Measurements from ENCODE around the gene CRIP2. TPM values are rescaled to one million over a fixed set of nuclear protein-coding genes. Genes with fewer than 3 reads are reported as not detected.

CRIP2 gene
- polyA plus RNA-seq, 1 donor (not counting 4 experiments of a cell fraction or from before 2014, with no cell fraction given) = 4.8 TPM

DNA sequence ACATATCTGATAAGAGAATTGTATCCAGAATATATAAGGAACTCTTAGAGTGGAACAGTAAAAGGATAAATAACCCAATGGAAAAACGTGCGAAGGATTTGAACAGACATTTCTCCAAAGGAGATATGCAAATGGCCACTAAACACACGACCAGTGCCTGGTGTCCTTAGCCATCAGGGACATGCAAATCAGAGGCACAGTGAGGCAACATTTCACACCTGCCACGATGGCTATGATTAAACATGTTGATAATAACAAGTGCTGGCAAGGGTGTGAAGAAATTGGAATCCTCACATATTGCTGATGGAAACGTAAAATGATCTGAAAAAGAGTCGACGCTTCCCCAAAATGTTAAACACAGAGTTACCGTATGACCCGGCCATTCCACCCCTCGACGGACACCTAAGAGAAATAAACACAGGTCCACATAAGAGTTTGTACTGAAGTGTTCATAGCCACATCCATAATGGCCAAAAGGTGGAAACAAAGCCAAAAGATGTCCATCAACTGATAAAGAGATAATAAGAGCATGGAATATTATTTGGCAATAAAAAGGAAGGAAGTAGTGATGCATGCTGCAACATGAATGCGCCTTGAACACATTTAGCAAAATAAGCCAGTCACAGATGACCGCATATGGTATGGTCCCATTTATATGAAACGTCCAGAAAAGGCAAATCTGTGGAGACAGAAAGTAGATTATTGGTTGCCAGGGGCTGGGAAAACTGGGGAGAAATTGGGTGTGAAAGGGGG, 45.5 kb downstream of the CRIP2 start:
- H3K9ac ChIP-seq (ENCODE audit: control insufficient read depth, extremely low read depth, insufficient read depth, low read length) = no peak overlapping the region
- peaks cover 9% of the 10 kb centered on the region for H3K27me3 ChIP-seq (ENCODE audit: control insufficient read depth, extremely low read depth, insufficient read depth, low read length)
- no peak overlapping the region for H3K4me3 ChIP-seq (ENCODE audit: control insufficient read depth in 2 of 3, extremely low read depth in 1 of 3, insufficient read depth in 2 of 3, low read depth in 1 of 3, low read length in 3 of 3)
- H3K4me2 ChIP-seq (ENCODE audit: control insufficient read depth, extremely low read depth, insufficient read depth, low read depth, low read length) = no peak overlapping the region
- H2AFZ ChIP-seq (ENCODE audit: control insufficient read depth, low read length) = no peak overlapping the region
- H4K20me1 ChIP-seq (ENCODE audit: control insufficient read depth, extremely low read depth, insufficient read depth, low read length) = no peaks in the 10 kb centered on the region
- TF ChIP-seq, protein P1, sequence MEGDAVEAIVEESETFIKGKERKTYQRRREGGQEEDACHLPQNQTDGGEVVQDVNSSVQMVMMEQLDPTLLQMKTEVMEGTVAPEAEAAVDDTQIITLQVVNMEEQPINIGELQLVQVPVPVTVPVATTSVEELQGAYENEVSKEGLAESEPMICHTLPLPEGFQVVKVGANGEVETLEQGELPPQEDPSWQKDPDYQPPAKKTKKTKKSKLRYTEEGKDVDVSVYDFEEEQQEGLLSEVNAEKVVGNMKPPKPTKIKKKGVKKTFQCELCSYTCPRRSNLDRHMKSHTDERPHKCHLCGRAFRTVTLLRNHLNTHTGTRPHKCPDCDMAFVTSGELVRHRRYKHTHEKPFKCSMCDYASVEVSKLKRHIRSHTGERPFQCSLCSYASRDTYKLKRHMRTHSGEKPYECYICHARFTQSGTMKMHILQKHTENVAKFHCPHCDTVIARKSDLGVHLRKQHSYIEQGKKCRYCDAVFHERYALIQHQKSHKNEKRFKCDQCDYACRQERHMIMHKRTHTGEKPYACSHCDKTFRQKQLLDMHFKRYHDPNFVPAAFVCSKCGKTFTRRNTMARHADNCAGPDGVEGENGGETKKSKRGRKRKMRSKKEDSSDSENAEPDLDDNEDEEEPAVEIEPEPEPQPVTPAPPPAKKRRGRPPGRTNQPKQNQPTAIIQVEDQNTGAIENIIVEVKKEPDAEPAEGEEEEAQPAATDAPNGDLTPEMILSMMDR (optimal IDR thresholded peaks at IDR 0.05 in 1 of 3, IDR thresholded peaks at IDR 0.05 in 1 of 3, conservative IDR thresholded peaks at IDR 0.05 in 1 of 3; ENCODE audit: extremely low read depth in 1 of 3, insufficient read depth in 2 of 3, low read length in 3 of 3) = no peak
- TF ChIP-seq EZH2 (IDR thresholded peaks at IDR 0.05; ENCODE audit: low read length) = no peak
- H3K79me2 ChIP-seq (ENCODE audit: control insufficient read depth, insufficient read depth, low read length) = no peaks in the 10 kb centered on the region
- no peaks in the 10 kb centered on the region for H3K4me1 ChIP-seq (ENCODE audit: control insufficient read depth, extremely low read depth, insufficient read depth, low read length)
- DNase-seq (ENCODE audit: low read depth, low spot score) (no peak), FAIRE-seq (no peak)
- H3K9me1 ChIP-seq (ENCODE audit: control insufficient read depth, extremely low read depth, insufficient read depth, low read length) = no peaks in the 10 kb centered on the region
- dilution Hi-C loops (cut with MboI; ENCODE audit: extremely low pct_ligation_motif_present, low sequenced_read_pairs) = no loop called here
- H3K36me3 ChIP-seq (ENCODE audit: control insufficient read depth in 2 of 2, extremely low read depth in 1 of 2, insufficient read depth in 2 of 2, low read length in 2 of 2) = no peaks in the 10 kb centered on the region
- H3K9me3 ChIP-seq (ENCODE audit: control insufficient read depth, low read depth, low read length) = no peaks in the 10 kb centered on the region
- no peak overlapping the region for H3K27ac ChIP-seq (ENCODE audit: control insufficient read depth, insufficient read depth, low read length)

DNA sequence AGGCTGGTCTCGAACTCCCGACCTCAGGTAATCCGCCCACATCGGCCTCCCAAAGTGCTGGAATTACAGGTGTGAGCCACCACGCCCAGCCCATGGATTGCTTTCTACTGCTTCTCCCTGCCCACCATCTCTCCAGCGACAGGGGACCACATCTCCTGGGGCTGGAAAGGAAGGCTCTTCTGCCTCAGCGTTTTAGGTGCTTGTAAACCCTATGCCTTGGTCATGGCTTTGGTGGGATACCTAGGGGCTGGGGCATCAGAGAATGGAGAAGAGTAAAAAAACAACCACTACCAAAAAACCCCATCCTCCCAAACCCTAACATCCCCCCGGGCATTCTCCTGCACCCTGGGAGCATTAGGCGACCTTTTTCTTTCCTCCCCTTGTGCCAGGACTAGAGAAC, 50.7 kb downstream of the CRIP2 start:
- H2AFZ ChIP-seq (ENCODE audit: control insufficient read depth, low read length) = no peak overlapping the region
- H3K9me3 ChIP-seq (ENCODE audit: control insufficient read depth, low read depth, low read length) = no peaks in the 10 kb centered on the region
- H3K4me3 ChIP-seq (ENCODE audit: control insufficient read depth in 2 of 3, extremely low read depth in 1 of 3, insufficient read depth in 2 of 3, low read depth in 1 of 3, low read length in 3 of 3) = no peak overlapping the region
- DNase-seq (ENCODE audit: low read depth, low spot score) = no peak
- TF ChIP-seq EZH2 (IDR thresholded peaks at IDR 0.05; ENCODE audit: low read length) = no peak
- TF ChIP-seq, protein P1 (optimal IDR thresholded peaks at IDR 0.05 in 1 of 3, IDR thresholded peaks at IDR 0.05 in 1 of 3, conservative IDR thresholded peaks at IDR 0.05 in 1 of 3; ENCODE audit: extremely low read depth in 1 of 3, insufficient read depth in 2 of 3, low read length in 3 of 3) = no peak
- peaks cover 7% of the 10 kb centered on the region for H3K4me1 ChIP-seq (ENCODE audit: control insufficient read depth, extremely low read depth, insufficient read depth, low read length)
- H3K36me3 ChIP-seq (ENCODE audit: control insufficient read depth in 2 of 2, extremely low read depth in 1 of 2, insufficient read depth in 2 of 2, low read length in 2 of 2) = no peaks in the 10 kb centered on the region
- no peaks in the 10 kb centered on the region for H4K20me1 ChIP-seq (ENCODE audit: control insufficient read depth, extremely low read depth, insufficient read depth, low read length)
- H3K9ac ChIP-seq (ENCODE audit: control insufficient read depth, extremely low read depth, insufficient read depth, low read length) = no peak overlapping the region
- dilution Hi-C loops (cut with MboI; ENCODE audit: extremely low pct_ligation_motif_present, low sequenced_read_pairs) = no loop called here
- H3K4me2 ChIP-seq (ENCODE audit: control insufficient read depth, extremely low read depth, insufficient read depth, low read depth, low read length) = no peak overlapping the region
- H3K9me1 ChIP-seq (ENCODE audit: control insufficient read depth, extremely low read depth, insufficient read depth, low read length) = no peaks in the 10 kb centered on the region
- no peak for FAIRE-seq
- H3K27me3 ChIP-seq (ENCODE audit: control insufficient read depth, extremely low read depth, insufficient read depth, low read length) = peaks cover 44% of the 10 kb centered on the region
- no peak overlapping the region for H3K27ac ChIP-seq (ENCODE audit: control insufficient read depth, insufficient read depth, low read length)
- H3K79me2 ChIP-seq (ENCODE audit: control insufficient read depth, insufficient read depth, low read length) = no peaks in the 10 kb centered on the region

Data from keratinocyte (primary cell).